Erythroblast (primary cell): ENCODE measurements around the gene MYO1D.

Experiments used
- GATA1 ChIP-seq: IDR thresholded peaks from 2 replicates; pipeline ENCODE4 v1.6.1; 2011; ENCODE audit warnings: low read depth, mild to moderate bottlenecking, control low read depth, low read length, moderate library complexity
- POLR2A ChIP-seq: IDR thresholded peaks from 2 replicates; pipeline ENCODE4 v1.6.1; 2011; ENCODE audit warnings: mild to moderate bottlenecking, low read length

- TF ChIP-seq POLR2A (no peak), GATA1 (no peak)
Observed at GRCh38 chr17:32763855-32764439, 113.0 kb downstream of the MYO1D start.
